ENCODE data around the gene ZDHHC1.

Gene ZDHHC1

DNA sequence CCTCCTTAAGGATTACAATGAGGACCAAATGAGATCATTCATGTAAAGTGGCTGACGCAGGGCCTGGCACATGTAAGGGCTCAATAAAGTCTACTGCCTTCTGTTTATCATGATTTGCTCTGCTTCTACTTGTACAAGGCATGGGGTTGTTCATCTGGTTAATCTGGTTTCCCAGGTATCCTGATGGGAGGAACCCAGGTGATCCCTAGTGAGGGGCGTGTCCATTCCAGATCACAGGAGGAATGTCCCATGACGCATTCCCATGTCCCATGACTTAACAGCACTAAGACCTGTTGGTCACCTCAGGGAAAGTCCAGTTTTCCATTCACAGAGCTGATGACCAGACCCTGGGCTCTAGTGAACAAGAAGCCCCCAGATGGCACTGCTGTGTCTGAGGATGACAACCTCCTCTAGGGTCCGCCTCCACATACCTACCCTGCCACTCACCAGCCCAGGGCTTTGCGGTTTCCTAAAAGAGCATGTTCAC lies 11.5 kb downstream of the ZDHHC1 start:
- H3K27me3 ChIP-seq (ENCODE audit: insufficient read depth, low read length), result no peaks in the 10 kb centered on the region; the same call in 1 of the 2 replicates
- no peaks in the 10 kb centered on the region for H3K9me3 ChIP-seq (ENCODE audit: insufficient read depth, low read depth, low read length)
- no peak overlapping the region for H3K9ac ChIP-seq (ENCODE audit: low read depth, low read length)
- no peak overlapping the region for H3K27ac ChIP-seq (ENCODE audit: low read length)
- peaks cover 11% of the 10 kb centered on the region; the same call in 1 of the 2 replicates for H3K4me1 ChIP-seq (ENCODE audit: insufficient read depth, low read length)
- H3K4me3 ChIP-seq (ENCODE audit: low read length), result no peak overlapping the region
- H3K36me3 ChIP-seq (ENCODE audit: insufficient read depth, low read depth, low read length), result no peaks in the 10 kb centered on the region

DNA sequence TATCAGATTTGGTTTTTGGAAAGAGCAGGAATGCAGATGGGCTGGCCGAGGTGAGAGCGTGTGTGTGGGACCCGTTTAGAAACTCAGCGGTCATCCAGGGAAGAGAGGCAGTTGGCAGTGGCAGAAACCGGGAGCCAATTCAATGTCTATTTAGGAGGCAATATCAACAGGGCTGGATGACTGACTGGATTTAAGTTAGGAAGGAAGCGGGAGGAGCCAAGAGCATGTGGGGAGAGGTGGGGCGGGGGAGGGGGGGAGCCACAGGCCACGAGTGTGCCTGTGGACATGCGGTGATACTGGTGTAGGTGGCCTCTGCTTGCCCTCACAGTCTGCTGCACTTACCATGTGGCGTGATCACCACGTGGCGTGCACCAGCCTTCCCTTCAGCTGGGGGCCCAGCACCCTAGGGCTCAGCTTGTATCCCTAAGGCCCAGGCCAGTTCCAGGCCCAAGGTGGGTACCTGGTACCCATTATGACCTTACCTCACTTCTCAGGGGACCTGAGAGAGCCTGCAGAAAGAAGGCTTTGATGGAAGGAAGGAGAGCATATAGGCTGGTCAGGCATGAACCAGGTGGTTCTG lies 12.2 kb downstream of the ZDHHC1 start:
- no peaks in the 10 kb centered on the region for H3K9me3 ChIP-seq (ENCODE audit: insufficient read depth, low read depth, low read length)
- no peak overlapping the region for H3K27ac ChIP-seq (ENCODE audit: low read length)
- H3K4me1 ChIP-seq (ENCODE audit: insufficient read depth, low read length), result peaks cover 15% of the 10 kb centered on the region; the same call in 1 of the 2 replicates
- peaks cover 3% of the 10 kb centered on the region for H3K27me3 ChIP-seq (ENCODE audit: insufficient read depth, low read length)
- no peak overlapping the region for H3K9ac ChIP-seq (ENCODE audit: low read depth, low read length)
- no peaks in the 10 kb centered on the region for H3K36me3 ChIP-seq (ENCODE audit: insufficient read depth, low read depth, low read length)
- no peak overlapping the region for H3K4me3 ChIP-seq (ENCODE audit: low read length)

DNA sequence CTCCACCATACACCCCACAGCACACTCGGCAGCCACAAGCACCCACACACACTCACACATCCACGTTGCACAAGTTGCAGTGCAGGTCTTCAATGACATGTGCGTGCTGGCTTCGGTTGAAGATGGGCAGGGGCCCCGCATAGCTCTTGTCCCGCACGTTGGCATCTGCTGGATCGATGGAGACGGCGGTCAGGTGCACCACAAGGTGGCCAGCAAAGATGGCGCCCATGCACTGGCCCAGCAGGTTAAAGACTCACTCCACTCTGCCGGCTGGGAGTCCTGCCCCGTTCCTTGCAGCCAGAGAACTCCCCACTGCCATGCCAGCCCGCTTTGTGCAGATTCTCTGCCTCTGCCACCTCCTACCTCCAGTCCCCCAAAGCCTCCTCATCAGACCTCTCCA lies 15.4 kb downstream of the ZDHHC1 start:
- H3K27me3 ChIP-seq (ENCODE audit: insufficient read depth, low read length), result peaks cover 28% of the 10 kb centered on the region
- H3K9me3 ChIP-seq (ENCODE audit: insufficient read depth, low read depth, low read length), result no peaks in the 10 kb centered on the region
- no peak overlapping the region for H3K9ac ChIP-seq (ENCODE audit: low read depth, low read length)
- H3K27ac ChIP-seq (ENCODE audit: low read length), result no peak overlapping the region
- H3K4me3 ChIP-seq (ENCODE audit: low read length), result no peak overlapping the region
- H3K4me1 ChIP-seq (ENCODE audit: insufficient read depth, low read length), result peaks cover 16% of the 10 kb centered on the region; the same call in 1 of the 2 replicates
- no peaks in the 10 kb centered on the region for H3K36me3 ChIP-seq (ENCODE audit: insufficient read depth, low read depth, low read length)

DNA sequence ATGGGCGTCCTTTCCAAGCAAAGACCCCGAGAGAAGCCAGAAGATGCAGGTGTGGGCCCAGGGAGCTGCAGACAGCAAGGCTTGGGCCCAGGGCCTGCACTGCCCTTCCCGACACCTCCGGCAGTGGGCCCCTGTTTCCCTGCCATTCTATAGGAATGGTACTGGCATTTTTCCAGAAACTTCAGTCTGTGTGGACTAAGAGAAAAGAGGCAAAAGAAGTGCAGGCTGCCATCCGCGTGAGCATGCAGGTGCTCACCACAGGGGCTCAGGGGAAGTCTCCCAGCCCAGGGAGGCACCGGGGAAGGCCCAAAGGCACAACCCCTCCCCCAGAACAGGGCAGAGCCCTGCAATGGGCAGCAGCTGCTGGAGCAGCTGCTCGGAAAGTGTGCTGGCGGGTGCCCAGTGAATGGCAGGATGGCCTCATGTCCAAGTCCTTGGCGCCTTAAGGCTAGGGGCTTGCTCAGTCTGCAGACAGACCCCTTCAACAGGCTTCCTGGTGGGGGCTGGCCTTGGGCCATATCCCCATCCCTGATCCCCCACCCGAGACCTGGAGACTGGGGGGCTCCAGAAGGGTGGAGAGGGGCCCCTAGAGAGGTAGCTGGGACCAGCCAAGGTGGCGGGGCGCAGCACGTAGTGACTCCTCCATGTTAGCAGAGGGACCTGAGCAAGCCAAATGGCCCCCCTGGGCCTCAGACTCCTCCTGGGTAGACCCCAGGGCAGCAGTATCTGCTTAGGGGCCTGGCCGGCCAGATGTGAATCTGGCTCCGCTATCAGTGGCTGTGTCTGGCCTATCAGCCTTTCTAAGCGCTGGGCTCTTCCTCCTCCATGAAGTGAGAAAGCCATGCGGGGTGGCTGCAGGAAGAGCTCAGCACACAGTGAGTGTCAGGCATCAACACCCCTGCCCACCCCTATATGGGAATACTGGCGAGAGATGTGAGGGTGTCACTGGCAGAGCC lies 16.2 kb downstream of the ZDHHC1 start:
- peaks cover 17% of the 10 kb centered on the region; the same call in 1 of the 2 replicates for H3K4me1 ChIP-seq (ENCODE audit: insufficient read depth, low read length)
- H3K9me3 ChIP-seq (ENCODE audit: insufficient read depth, low read depth, low read length), result no peaks in the 10 kb centered on the region
- no peak overlapping the region for H3K4me3 ChIP-seq (ENCODE audit: low read length)
- no peak overlapping the region for H3K9ac ChIP-seq (ENCODE audit: low read depth, low read length)
- no peaks in the 10 kb centered on the region for H3K36me3 ChIP-seq (ENCODE audit: insufficient read depth, low read depth, low read length)
- peaks cover 37% of the 10 kb centered on the region for H3K27me3 ChIP-seq (ENCODE audit: insufficient read depth, low read length)
- H3K27ac ChIP-seq (ENCODE audit: low read length), result no peak overlapping the region

DNA sequence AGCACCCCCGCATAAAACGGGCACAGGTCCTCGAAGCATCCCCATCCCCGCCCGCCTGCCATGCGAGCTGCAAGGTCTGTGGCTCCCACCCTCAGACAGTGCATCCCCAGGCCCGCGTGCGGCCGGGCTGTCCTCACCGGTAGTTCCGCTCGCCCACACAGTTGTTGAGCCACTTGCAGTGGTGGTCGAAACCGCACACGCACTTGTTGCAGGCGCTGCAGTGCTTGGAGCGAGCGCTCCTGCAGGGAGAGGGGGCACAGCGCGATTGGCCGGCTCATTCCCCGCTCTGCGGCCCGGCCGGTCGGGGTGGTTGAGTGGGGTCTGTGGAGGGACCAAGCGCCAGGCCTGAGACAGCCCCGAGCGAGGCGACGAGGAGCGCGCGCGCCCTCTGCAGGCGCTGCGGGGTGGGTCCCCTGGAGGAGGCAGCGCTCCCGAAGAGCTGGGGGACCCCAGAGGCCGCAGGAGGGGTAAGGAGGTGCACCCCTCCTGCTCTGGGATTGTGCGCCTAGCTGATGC lies 17.0 kb downstream of the ZDHHC1 start:
- Histone ChIP-seq H3K4me3 (ENCODE audit: low read length) (no peak overlapping the region), H3K4me1 (ENCODE audit: insufficient read depth, low read length) (peaks cover 12% of the 10 kb centered on the region; the same call in 1 of the 2 replicates), H3K9ac (ENCODE audit: low read depth, low read length) (no peak overlapping the region), H3K27me3 (ENCODE audit: insufficient read depth, low read length) (peaks cover 44% of the 10 kb centered on the region), H3K27ac (ENCODE audit: low read length) (no peak overlapping the region), H3K36me3 (ENCODE audit: insufficient read depth, low read depth, low read length) (no peaks in the 10 kb centered on the region), H3K9me3 (ENCODE audit: insufficient read depth, low read depth, low read length) (no peaks in the 10 kb centered on the region)

DNA sequence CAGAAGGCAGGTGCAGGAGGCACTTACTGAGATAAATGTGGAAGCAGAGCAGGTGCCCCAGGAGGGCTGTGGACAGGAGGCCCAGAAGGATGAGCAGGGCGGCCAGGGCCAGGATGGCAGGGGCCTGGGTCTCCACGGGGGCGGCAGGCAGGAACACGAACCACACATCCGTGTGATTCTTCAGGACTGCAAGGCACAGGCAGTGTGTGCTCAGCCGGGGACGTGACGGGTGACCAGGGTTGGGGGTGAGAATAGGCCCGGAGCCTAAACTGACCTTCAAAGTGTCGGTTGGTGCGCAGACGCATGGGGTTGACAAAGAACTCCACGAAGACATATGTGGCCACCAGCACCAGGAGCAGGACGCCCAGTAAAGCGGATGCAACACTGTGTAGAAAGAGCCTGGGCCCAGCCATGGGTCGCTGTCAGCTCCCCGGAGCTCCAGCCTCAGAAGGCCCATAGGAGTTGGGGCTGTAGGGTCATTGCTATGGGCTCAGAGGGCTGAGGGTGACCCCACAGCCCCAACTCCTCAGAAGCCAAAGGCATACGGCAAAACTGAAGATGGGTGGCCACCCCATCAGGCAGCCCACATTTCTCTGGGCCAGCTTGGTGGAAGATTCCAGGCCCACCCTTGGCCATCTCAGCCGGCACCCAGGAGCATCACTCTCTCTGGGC lies 17.6 kb downstream of the ZDHHC1 start:
- Histone ChIP-seq H3K9me3 (ENCODE audit: insufficient read depth, low read depth, low read length) (no peaks in the 10 kb centered on the region), H3K4me1 (ENCODE audit: insufficient read depth, low read length) (peaks cover 12% of the 10 kb centered on the region; the same call in 1 of the 2 replicates), H3K36me3 (ENCODE audit: insufficient read depth, low read depth, low read length) (no peaks in the 10 kb centered on the region), H3K27me3 (ENCODE audit: insufficient read depth, low read length) (peaks cover 50% of the 10 kb centered on the region), H3K27ac (ENCODE audit: low read length) (no peak overlapping the region), H3K9ac (ENCODE audit: low read depth, low read length) (no peak overlapping the region), H3K4me3 (ENCODE audit: low read length) (no peak overlapping the region)

DNA sequence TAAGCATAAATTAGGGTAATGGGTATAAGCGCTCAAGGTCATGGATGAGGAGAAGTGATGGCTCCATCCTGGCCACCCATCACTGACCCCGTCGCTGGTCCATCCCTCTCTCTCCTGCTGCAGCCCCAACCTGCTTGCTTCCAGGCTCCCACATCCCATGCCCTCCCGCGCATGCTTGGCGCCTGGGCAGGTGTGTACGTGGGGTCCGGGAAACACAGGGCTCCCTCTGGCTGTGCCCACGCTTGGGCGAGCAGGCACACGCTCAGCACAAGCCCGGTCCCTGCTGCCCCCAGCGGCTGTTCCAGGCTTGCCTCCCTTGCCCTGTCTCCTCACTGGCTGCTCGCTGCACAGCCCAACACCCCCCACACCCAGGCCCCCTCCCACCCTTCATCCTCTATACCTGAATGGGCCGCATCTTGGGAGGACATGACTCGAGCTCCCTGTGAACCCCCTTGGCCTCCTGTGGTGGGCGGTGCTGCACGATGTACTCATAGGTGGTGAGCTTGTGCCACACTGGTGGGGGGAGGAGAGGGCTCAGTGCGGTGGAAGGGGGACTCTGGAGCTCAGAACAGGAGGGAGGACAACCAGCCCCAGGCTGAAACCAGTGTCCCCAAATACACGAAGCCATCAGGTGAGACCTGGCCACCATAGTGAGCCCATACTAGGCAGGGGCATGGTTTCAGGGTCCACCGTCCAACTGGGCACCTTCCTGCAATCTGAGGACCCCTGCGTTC lies 18.3 kb downstream of the ZDHHC1 start:
- Histone ChIP-seq H3K4me3 (ENCODE audit: low read length) (no peak overlapping the region), H3K27ac (ENCODE audit: low read length) (no peak overlapping the region), H3K4me1 (ENCODE audit: insufficient read depth, low read length) (peaks cover 12% of the 10 kb centered on the region; the same call in 1 of the 2 replicates), H3K9me3 (ENCODE audit: insufficient read depth, low read depth, low read length) (no peaks in the 10 kb centered on the region), H3K9ac (ENCODE audit: low read depth, low read length) (no peak overlapping the region), H3K36me3 (ENCODE audit: insufficient read depth, low read depth, low read length) (no peaks in the 10 kb centered on the region), H3K27me3 (ENCODE audit: insufficient read depth, low read length) (peaks cover 57% of the 10 kb centered on the region)

DNA sequence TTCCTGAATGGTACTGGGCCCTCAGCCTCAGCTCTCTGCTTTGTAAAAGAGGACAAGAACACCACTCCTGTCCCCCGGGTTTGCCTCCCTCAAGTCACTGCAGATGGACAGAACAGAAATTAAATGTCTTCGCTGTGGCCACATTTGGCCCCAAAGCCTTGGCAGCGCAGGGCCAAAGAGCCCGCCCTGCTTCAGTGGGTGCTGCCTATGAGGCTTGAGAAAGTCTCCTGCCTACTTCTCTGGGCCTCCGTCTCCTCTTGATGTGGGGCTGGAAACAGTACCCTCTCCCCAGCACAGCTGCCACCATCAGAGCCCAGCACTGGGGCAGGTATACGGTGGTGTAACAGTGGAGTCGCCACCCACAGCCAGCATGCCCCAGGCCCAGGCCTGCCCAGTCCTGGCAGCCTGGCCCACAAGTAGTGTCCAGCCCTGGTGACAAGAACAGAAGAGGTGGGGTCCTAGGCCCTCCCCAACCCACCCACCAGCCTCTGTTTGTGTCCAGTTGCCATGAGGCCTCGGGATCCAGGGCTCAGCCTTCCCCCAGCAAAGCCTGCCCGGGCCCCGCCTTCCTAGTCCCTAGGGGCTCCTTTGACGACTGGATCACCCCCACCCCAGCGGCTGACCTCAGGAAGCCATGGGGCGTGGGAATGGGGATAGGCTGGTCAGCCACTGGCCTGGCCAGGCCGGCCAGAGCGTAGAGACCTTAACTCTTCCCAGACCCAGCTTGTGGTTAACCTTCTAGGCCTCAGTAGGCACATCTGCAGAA lies 19.1 kb downstream of the ZDHHC1 start:
- no peak overlapping the region for H3K27ac ChIP-seq (ENCODE audit: low read length)

DNA sequence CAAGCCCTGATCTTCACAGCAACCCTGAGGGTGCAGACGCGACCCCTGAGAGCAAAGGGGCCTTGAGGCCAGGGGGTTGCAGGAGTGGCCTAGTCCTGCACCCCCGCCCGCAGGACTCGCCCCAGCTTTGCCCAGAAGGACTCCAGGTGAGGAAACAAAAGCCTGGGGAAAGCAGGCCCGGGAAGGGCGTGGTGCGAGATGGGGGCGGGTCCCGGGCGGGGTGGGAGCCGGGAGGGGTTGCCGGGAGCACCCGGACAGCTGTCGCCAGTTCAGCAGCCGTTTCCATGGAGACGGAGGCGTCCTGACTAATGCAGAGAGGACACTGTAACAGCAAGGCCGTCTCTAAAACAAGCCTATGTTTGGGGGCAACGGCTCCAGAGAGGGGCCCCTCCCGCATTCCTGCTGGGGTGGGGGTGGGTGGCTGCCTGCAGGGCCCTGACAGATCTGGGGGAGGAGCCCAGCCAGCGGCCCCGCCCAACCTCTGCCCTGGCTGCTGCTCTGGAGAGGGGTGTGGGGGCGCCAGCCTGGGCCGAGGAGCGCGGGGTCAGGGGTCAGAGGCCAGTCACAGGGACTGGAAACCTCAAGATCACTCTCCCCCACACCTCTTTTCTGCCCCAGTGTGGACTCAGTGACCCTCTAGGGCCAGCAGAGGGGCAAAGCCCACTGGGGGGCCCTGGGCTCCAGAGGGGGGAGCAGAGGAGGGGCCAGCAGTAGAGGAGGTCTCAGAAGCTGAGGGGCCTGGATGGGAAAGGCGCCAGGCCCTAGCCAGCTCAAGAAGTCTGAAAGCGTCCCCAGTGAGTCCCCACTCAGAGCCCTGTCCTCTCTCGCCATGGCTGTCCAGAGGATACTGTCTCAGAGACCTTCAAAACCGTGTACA lies 19.9 kb downstream of the ZDHHC1 start:
- Histone ChIP-seq H3K27ac (ENCODE audit: low read length) (no peak overlapping the region), H3K27me3 (ENCODE audit: insufficient read depth, low read length) (peaks cover 73% of the 10 kb centered on the region), H3K36me3 (ENCODE audit: insufficient read depth, low read depth, low read length) (no peaks in the 10 kb centered on the region), H3K4me1 (ENCODE audit: insufficient read depth, low read length) (peaks cover 12% of the 10 kb centered on the region; the same call in 1 of the 2 replicates), H3K9ac (ENCODE audit: low read depth, low read length) (peak overlapping the region; percentile 27; the same call in 1 of the 2 replicates), H3K9me3 (ENCODE audit: insufficient read depth, low read depth, low read length) (no peaks in the 10 kb centered on the region), H3K4me3 (ENCODE audit: low read length) (peak overlapping the region; percentile 36; the same call in 1 of the 2 replicates)

More for the DNA sequence above, 19.1 kb downstream of the ZDHHC1 start:
- no peak overlapping the region; the same call in 1 of the 2 replicates for H3K4me3 ChIP-seq (ENCODE audit: low read length)
- peaks cover 12% of the 10 kb centered on the region; the same call in 1 of the 2 replicates for H3K4me1 ChIP-seq (ENCODE audit: insufficient read depth, low read length)
- H3K9ac ChIP-seq (ENCODE audit: low read depth, low read length), result peak overlapping the region; percentile 27; the same call in 1 of the 2 replicates
- peaks cover 65% of the 10 kb centered on the region for H3K27me3 ChIP-seq (ENCODE audit: insufficient read depth, low read length)
- no peaks in the 10 kb centered on the region for H3K36me3 ChIP-seq (ENCODE audit: insufficient read depth, low read depth, low read length)
- no peaks in the 10 kb centered on the region for H3K9me3 ChIP-seq (ENCODE audit: insufficient read depth, low read depth, low read length)
